CD4-positive, alpha-beta memory T cell (primary cell): Measurements from ENCODE around the gene ZNF791. TPM values are rescaled to one million over a fixed set of nuclear protein-coding genes. Genes with fewer than 3 reads are reported as not detected.
"Not testable (repeated sequence)": the region's sequence is repeated elsewhere in the genome, so short reads cannot be mapped to it uniquely, and the experiment has no call there.

Source experiments
- CTCF ChIA-PET: fragments of 350-600 bp; sonication (Branson Sonifier 250); formaldehyde crosslinking; loops from one replicate; lab custom pipeline; 2021; ENCODE audit warnings: inconsistent platforms; ENCODE audit not compliant: partially characterized antibody; lab: Charles Lee
- POLR2A ChIA-PET: fragments of 350-600 bp; sonication (Branson Sonifier 250); formaldehyde crosslinking; loops from one replicate; lab custom pipeline; 2021; ENCODE audit not compliant: partially characterized antibody; lab: Charles Lee
- DNase-seq, 5 donors: peaks; one replicate each; pipeline versions ENCODE4 v3.0.0 to v3.0.0-alpha.2; 2020 to 2022; ENCODE audit warnings: mixed read lengths in 1 of 5
- H3K27ac ChIP-seq: one replicate; pipeline ENCODE4 v1.7.0; 2013; ENCODE audit warnings: low read depth, low read length
- H3K27me3 ChIP-seq: 2 replicates; pipeline ENCODE4 v1.7.0; 2013; ENCODE audit warnings: mild to moderate bottlenecking, low read length, moderate library complexity; ENCODE audit not compliant: insufficient read depth
- H3K36me3 ChIP-seq: 2 replicates; pipeline ENCODE4 v1.7.0; 2013; ENCODE audit warnings: mild to moderate bottlenecking, low read length, moderate library complexity; ENCODE audit not compliant: insufficient read depth
- H3K4me1 ChIP-seq: 2 replicates; pipeline ENCODE4 v1.7.0; 2013; ENCODE audit warnings: mild to moderate bottlenecking, low read length, moderate library complexity; ENCODE audit not compliant: insufficient read depth
- H3K4me3 ChIP-seq, 2 donors: one replicate each; pipeline ENCODE4 v1.7.0; 2013; ENCODE audit warnings: low read length in 2 of 2, mild to moderate bottlenecking in 1 of 2
- H3K9me3 ChIP-seq, 2 donors: one replicate each; pipeline ENCODE4 v1.7.0; 2013; ENCODE audit warnings: low read length in 2 of 2, control low read depth in 1 of 2; ENCODE audit not compliant: control insufficient read depth in 1 of 2
- H3K27ac Mint-ChIP-seq, 7 donors: one replicate each; pipeline ENCODE4 v1.8.0; 2020 to 2021; ENCODE audit warnings: mixed read lengths in 7 of 7, mild to moderate bottlenecking in 6 of 7, inconsistent platforms in 3 of 7, moderate library complexity in 3 of 7
- H3K27me3 Mint-ChIP-seq, 2 donors: one replicate each; pipeline ENCODE4 v1.8.0; 2020 to 2021; ENCODE audit warnings: mixed read lengths in 2 of 2
- H3K36me3 Mint-ChIP-seq, 2 donors: one replicate each; pipeline ENCODE4 v1.8.0; 2020 to 2021; ENCODE audit warnings: mixed read lengths in 2 of 2, inconsistent platforms in 1 of 2, mild to moderate bottlenecking in 1 of 2
- H3K4me1 Mint-ChIP-seq, 4 donors: one replicate each; pipeline ENCODE4 v1.8.0; 2020 to 2021; ENCODE audit warnings: mixed read lengths in 4 of 4, mild to moderate bottlenecking in 1 of 4
- H3K4me3 Mint-ChIP-seq, 8 donors: one replicate each; pipeline ENCODE4 v1.8.0; 2020 to 2021; ENCODE audit warnings: mixed read lengths in 8 of 8, mild to moderate bottlenecking in 7 of 8, moderate library complexity in 6 of 8, inconsistent platforms in 3 of 8
- H3K9me3 Mint-ChIP-seq, 8 donors: one replicate each; pipeline ENCODE4 v1.8.0; 2020 to 2021; ENCODE audit warnings: mixed read lengths in 8 of 8, mild to moderate bottlenecking in 5 of 8, inconsistent platforms in 3 of 8, moderate library complexity in 1 of 8
- intact Hi-C: fragments of 100-400 bp; cut with micrococcal nuclease; formaldehyde crosslinking; loops from one replicate; pipeline ENCODE4 v1.15.1; 2023
- polyA plus RNA-seq, 2 donors: library from polyadenylated mRNA; unstranded; fragments of 300-500 nt; fragmentation: Illumina TruSeq; gene quantifications; one replicate each; pipeline ENCODE4 v1.2.3, GENCODE V29; 2021
- total RNA-seq, 2 experiments: library from RNA; stranded (reverse); gene quantifications; one replicate each; pipeline ENCODE4 v1.2.3, GENCODE V29; 2021

Gene ZNF791
- total and polyA plus RNA-seq, 4 experiments from 2014 or later: 11.5 to 46.3 (median 31.6) TPM

- no peaks in the 10 kb centered on the region for H3K9me3 ChIP-seq
- no peak overlapping the region for H3K4me3 Mint-ChIP-seq
- no peak overlapping the region for H3K27ac Mint-ChIP-seq
- no peak overlapping the region for H3K27ac ChIP-seq
- no peaks in the 10 kb centered on the region for H3K27me3 ChIP-seq
- no peaks in the 10 kb centered on the region for H3K36me3 ChIP-seq
- CTCF ChIA-PET: interaction anchor here (1.1 kb wide), 1 partner anchor 32 kb away, joined by 3 read pairs; no protein-coding TSS in a partner anchor
- POLR2A ChIA-PET: no interaction called here
- H3K36me3 Mint-ChIP-seq: peaks cover 0 to 15% of the 10 kb centered on the region in 2 donors
- DNase-seq: no peak
- H3K27me3 Mint-ChIP-seq: no peaks in the 10 kb centered on the region
- peaks cover 12 to 43% (median 27%) of the 10 kb centered on the region in 4 donors for H3K4me1 Mint-ChIP-seq
- intact Hi-C loops: no loop called here
- no peaks in the 10 kb centered on the region for H3K9me3 Mint-ChIP-seq
- H3K4me1 ChIP-seq: peaks cover 43% of the 10 kb centered on the region
- no peak overlapping the region for H3K4me3 ChIP-seq
These were observed 3.1 kb upstream of the ZNF791 start for GRCh38 chr19:12607631-12608030.

GRCh38 chr19:12611361-12611699 is 610 bp downstream of the ZNF791 start:
- H3K27me3 Mint-ChIP-seq: no peaks in the 10 kb centered on the region
- DNase-seq: no peak
- H3K4me3 ChIP-seq: peak overlapping the region; percentile 89 to 100
- ChIA-PET POLR2A (interaction anchor here (0.9 to 2.6 kb wide), 10 partner anchors 10 to 122 kb away, joined by 3 to 15 read pairs (median 5); partner anchors contain the start of genes DHPS, MAN2B1, WDR83 and ZNF564), CTCF (interaction anchor here (0.7 to 1.5 kb wide), 4 partner anchors 29 to 70 kb away, joined by 3 to 6 read pairs (median 4); partner anchors contain the start of gene DHPS)
- H3K36me3 Mint-ChIP-seq: peaks cover 9 to 22% of the 10 kb centered on the region in 2 donors
- peak overlapping the region; percentile 93 to 100 (median 100) for H3K27ac Mint-ChIP-seq
- peak overlapping the region; percentile 99 to 100 (median 100) for H3K4me3 Mint-ChIP-seq
- H3K27me3 ChIP-seq: no peaks in the 10 kb centered on the region
- H3K27ac ChIP-seq: peak overlapping the region; percentile 88
- H3K4me1 Mint-ChIP-seq: peaks cover 26 to 65% (median 40%) of the 10 kb centered on the region in 4 donors
- H3K9me3 Mint-ChIP-seq: no peaks in the 10 kb centered on the region
- H3K4me1 ChIP-seq: peaks cover 63% of the 10 kb centered on the region
- intact Hi-C loops: loop anchor here (2.0 to 5.0 kb wide), 3 partner anchors 55 to 114 kb away; partner anchors contain the start of genes DHPS, MAN2B1 and WDR83
- no peaks in the 10 kb centered on the region for H3K9me3 ChIP-seq
- no peaks in the 10 kb centered on the region for H3K36me3 ChIP-seq

GRCh38 chr19:12617646-12618045 is 6.9 kb downstream of the ZNF791 start:
- Mint-ChIP-seq H3K27me3 (no peaks in the 10 kb centered on the region), H3K27ac (no peak overlapping the region), H3K36me3 (peaks cover 9 to 20% of the 10 kb centered on the region in 2 donors), H3K9me3 (no peaks in the 10 kb centered on the region), H3K4me1 (peaks cover 29 to 58% (median 41%) of the 10 kb centered on the region in 4 donors), H3K4me3 (no peak overlapping the region)
- intact Hi-C loops: no loop called here
- Histone ChIP-seq H3K9me3 (no peaks in the 10 kb centered on the region), H3K36me3 (no peaks in the 10 kb centered on the region), H3K27me3 (no peaks in the 10 kb centered on the region), H3K4me1 (peaks cover 62% of the 10 kb centered on the region), H3K4me3 (no peak overlapping the region), H3K27ac (no peak overlapping the region)
- ChIA-PET CTCF (interaction anchor here (0.6 to 1.4 kb wide), 3 partner anchors 14 to 1781 kb away, joined by 3 read pairs; partner anchors contain the start of gene TMED1), POLR2A (no interaction called here)
- DNase-seq: no peak

GRCh38 chr19:12621253-12622024 is 10.7 kb downstream of the ZNF791 start:
- Mint-ChIP-seq H3K27ac (peak overlapping the region in 3 of 7 donors; percentile 22 to 48 (median 27)), H3K36me3 (peaks cover 16 to 19% of the 10 kb centered on the region in 2 donors), H3K4me1 (peaks cover 11 to 25% (median 19%) of the 10 kb centered on the region in 4 donors)
- DNase-seq, intact Hi-C loops, H3K27ac ChIP-seq, POLR2A ChIA-PET, H3K27me3 Mint-ChIP-seq, H3K4me3 ChIP-seq, H3K27me3 ChIP-seq, H3K36me3 ChIP-seq, H3K4me3 Mint-ChIP-seq, H3K9me3 ChIP-seq, H3K9me3 Mint-ChIP-seq: not testable (repeated sequence)
- CTCF ChIA-PET: interaction anchor here (1.2 kb wide), 1 partner anchor 18 kb away, joined by 5 read pairs; no protein-coding TSS in a partner anchor
- peaks cover 25% of the 10 kb centered on the region for H3K4me1 ChIP-seq

GRCh38 chr19:12623361-12624031 is 12.8 kb downstream of the ZNF791 start:
- no peak for DNase-seq
- H3K4me3 Mint-ChIP-seq: no peak overlapping the region
- H3K36me3 Mint-ChIP-seq: peaks cover 29 to 36% of the 10 kb centered on the region in 2 donors
- H3K9me3 Mint-ChIP-seq: peaks cover 0 to 9% (median 3%) of the 10 kb centered on the region in 8 donors
- Histone ChIP-seq H3K36me3 (peaks cover 18% of the 10 kb centered on the region), H3K4me1 (peaks cover 12% of the 10 kb centered on the region), H3K9me3 (peaks cover 3 to 4% of the 10 kb centered on the region in 2 donors), H3K27me3 (no peaks in the 10 kb centered on the region), H3K27ac (no peak overlapping the region), H3K4me3 (no peak overlapping the region)
- CTCF ChIA-PET: interaction anchor here (1.2 kb wide), 1 partner anchor 16 kb away, joined by 7 read pairs; no protein-coding TSS in a partner anchor
- POLR2A ChIA-PET: interaction anchor here (1.1 kb wide), 1 partner anchor 9 kb away, joined by 3 read pairs; no protein-coding TSS in a partner anchor
- intact Hi-C loops: no loop called here
- H3K27me3 Mint-ChIP-seq: no peaks in the 10 kb centered on the region
- H3K27ac Mint-ChIP-seq: peak overlapping the region in 2 of 7 donors; percentile 23 to 48
- H3K4me1 Mint-ChIP-seq: peaks cover 9 to 16% (median 15%) of the 10 kb centered on the region in 4 donors

- H3K4me3 Mint-ChIP-seq: no peak overlapping the region
- ChIA-PET CTCF (interaction anchor here (1.2 kb wide), 1 partner anchor 13 kb away, joined by 3 read pairs; no protein-coding TSS in a partner anchor), POLR2A (interaction anchor here (1.2 kb wide), 1 partner anchor 69 kb away, joined by 3 read pairs; the partner anchor contains the start of gene FBXW9)
- H3K27me3 Mint-ChIP-seq: no peaks in the 10 kb centered on the region
- H3K9me3 Mint-ChIP-seq: peaks cover 0 to 12% (median 4%) of the 10 kb centered on the region in 8 donors
- Histone ChIP-seq H3K36me3 (peaks cover 28% of the 10 kb centered on the region), H3K4me1 (no peaks in the 10 kb centered on the region), H3K27me3 (no peaks in the 10 kb centered on the region), H3K27ac (no peak overlapping the region), H3K4me3 (no peak overlapping the region), H3K9me3 (peaks cover 3 to 4% of the 10 kb centered on the region in 2 donors)
- H3K4me1 Mint-ChIP-seq: peaks cover 0 to 7% (median under 1%) of the 10 kb centered on the region in 4 donors
- peaks cover 42 to 49% of the 10 kb centered on the region in 2 donors for H3K36me3 Mint-ChIP-seq
- DNase-seq: no peak
- H3K27ac Mint-ChIP-seq: peak overlapping the region in 1 of 7 donors; percentile 75
- intact Hi-C loops: no loop called here
These were observed 16.2 kb downstream of the ZNF791 start for GRCh38 chr19:12626958-12627357.
